GM18873 (cell line): ENCODE data around the gene PPP1R14C.

Source experiments
- ATAC-seq: cut with Tn5 transposase; IDR thresholded peaks from one replicate; pipeline ENCODE4 v1.9.1; 2021; ENCODE audit warnings: mild to moderate bottlenecking, moderate library complexity, moderate number of reproducible peaks; ENCODE audit not compliant: unreplicated experiment, low FRiP score

The PPP1R14C gene, protein sequence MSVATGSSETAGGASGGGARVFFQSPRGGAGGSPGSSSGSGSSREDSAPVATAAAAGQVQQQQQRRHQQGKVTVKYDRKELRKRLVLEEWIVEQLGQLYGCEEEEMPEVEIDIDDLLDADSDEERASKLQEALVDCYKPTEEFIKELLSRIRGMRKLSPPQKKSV

GRCh38 chr6:150142670-150143515 lies at the start of gene PPP1R14C:
PPP1R14C (plus strand) TSS chr6:150143044; CDS start chr6:150143193, 149 bp downstream.
- ATAC-seq, result no peak

DNA sequence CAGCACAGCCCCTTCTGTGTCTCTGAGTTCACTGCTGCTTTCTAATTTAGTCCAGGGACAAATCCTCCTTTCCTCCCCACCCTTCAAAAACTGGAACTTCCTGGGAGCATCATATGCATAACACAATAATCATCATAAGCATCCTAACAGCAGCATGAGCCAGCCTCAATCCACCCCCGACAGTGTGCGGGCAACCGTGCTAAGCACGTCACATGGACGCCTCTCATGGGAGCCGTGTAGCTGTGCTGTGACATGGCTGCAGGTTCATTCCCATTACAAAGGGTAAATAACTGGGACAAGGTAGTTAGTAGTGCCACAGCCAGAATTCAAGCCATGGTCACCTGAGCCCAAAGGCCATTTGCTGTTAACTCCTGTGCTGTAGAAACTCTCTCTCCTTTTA lies 49.4 kb upstream of the PPP1R14C start:
- no peak for ATAC-seq

DNA sequence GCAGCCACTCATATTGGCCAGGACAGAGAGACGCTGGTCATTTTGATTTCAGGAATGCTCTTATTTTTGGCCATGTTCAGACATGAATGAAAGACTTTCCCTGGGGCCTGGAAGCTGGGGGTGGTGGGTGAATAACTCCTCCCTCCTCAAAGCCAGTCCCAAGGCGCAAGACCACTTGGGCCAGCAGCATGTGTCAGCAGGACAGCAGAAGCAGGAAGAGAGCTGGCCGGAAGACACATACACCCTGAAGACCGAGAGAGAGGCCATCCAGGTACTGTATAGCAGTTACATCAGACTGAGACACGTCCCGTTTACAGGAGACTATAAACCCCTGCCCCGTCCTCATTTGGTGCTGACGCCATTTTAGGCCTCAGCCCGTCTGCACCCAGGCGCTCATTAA lies 44.7 kb upstream of the PPP1R14C start:
- no peak for ATAC-seq

GRCh38 chr6:150099546-150099945 lies 43.3 kb upstream of the PPP1R14C start:
- no peak for ATAC-seq

DNA sequence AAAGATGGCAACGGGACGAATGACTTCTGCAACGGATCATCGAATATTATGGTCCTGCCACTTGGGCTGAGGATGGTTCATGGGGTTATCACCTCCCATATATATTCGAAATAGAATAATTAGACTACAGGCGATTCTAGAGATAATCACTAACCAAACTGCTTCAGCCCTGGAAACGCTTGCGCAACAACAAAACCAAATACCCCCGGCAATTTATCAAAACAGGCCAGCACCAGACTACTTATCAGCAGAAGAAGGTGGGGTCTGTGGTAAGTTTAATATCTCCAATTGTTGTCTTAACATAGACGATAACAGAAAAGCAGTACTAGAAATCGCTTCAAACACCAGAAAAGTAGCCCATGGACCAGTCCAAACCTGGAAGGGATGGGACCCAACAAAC lies 42.9 kb upstream of the PPP1R14C start:
- no peak for ATAC-seq

DNA sequence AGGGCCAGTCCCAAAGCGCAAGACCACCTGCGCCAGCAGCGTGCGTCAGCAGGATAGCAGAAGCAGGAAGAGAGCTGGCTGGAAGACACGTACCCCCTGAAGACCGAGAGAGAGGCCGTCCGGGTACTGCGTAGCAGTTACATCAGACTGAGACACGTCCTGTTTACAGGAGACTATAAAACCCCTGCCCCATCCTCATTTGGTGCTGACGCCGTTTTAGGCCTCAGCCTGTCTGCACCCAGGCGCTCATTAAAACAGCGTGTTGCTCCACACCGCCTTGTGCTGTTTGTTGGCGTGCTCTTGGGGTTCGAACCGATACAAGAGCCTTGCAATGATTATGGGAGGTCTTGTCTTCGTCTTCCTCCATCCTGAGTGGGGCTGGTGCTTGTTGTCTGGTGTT lies 42.1 kb upstream of the PPP1R14C start:
- no peak for ATAC-seq

GRCh38 chr6:150102750-150103270 lies 40.0 kb upstream of the PPP1R14C start:
- no peak for ATAC-seq

- no peak for ATAC-seq
Measured at GRCh38 chr6:150112233-150112632, 30.6 kb upstream of the PPP1R14C start.

DNA sequence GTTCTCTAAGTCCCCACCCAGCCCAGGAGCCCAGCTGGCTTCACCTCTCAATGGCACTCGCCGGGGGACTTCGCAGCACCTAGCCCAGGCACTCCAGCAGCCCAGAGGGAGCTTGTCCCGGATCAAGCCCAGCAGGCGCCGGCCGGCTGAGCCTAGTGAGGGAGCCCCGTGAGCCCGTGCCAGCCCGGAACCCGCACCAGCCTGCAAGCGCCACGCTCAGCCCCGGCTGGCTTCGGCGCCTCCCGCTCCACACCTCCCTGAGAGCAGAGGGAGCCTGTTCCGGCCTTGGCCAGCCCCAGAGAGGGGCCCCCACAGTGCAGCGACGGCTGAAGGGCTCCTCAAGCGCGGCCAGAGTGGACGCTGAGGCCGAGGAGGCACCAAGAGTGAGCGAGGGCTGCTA lies 27.1 kb upstream of the PPP1R14C start:
- ATAC-seq, result no peak

GRCh38 chr6:150116200-150116800 lies 26.5 kb upstream of the PPP1R14C start:
- ATAC-seq, result no peak

DNA sequence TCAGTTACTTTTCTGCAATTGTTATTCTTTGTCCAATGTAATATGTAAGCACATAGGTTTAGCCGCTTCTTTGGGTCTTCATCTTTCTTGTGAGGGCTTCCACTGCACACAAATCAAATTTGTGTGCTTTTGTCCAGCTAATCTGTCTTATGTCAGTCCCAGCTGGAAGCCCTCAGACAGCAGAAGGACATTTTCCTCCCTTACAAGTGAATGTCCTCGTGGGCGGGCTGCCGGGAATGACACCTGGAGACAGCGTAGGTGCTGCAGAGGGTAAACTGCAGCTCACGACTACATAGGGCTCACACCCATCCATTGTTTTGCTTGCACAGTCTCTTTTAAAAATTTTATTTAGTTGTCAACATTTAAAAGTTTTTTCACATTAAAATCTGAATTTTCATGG lies 24.6 kb upstream of the PPP1R14C start:
- ATAC-seq, result no peak

DNA sequence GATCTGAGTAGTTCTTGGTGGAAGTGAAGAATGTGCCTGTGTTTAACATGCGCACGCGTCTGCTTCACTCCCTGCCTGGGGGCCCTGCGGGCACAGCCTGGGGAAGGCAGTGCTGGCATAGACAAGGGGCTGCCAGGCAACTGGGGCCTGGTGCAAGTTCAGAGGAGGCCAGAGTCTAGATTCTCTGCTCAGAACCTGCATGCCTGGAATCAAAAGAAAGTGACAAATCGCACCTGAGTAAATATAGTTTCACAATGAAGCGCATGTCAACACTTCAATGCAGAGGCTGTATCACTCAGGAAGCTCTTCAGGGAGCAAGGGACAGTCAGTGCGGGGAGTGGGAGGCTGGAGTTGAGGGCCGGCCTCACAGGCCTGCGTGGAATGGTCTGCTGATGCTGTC lies 24.2 kb upstream of the PPP1R14C start:
- no peak for ATAC-seq

DNA sequence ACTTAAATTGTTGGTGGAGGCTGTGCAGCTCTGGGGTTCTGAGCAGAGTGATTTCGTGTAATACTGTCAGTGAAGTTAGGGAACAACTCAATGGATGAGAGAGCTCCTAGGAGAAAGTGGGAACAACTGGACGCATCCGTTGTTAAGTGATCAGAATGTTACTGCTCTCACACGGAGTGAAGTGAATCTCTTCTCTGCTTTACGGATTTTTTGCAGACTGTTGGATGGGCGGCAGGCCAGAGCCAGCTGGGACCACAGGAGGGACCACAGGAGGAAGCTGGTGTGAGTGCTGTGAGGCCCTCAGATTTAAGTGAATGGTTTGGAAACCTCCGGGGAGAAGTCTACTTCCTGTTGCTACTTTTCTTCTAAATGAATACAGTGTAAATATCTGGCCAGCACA lies 23.7 kb upstream of the PPP1R14C start:
- no peak for ATAC-seq

GRCh38 chr6:150123645-150124044 lies 19.2 kb upstream of the PPP1R14C start:
- ATAC-seq, result no peak

DNA sequence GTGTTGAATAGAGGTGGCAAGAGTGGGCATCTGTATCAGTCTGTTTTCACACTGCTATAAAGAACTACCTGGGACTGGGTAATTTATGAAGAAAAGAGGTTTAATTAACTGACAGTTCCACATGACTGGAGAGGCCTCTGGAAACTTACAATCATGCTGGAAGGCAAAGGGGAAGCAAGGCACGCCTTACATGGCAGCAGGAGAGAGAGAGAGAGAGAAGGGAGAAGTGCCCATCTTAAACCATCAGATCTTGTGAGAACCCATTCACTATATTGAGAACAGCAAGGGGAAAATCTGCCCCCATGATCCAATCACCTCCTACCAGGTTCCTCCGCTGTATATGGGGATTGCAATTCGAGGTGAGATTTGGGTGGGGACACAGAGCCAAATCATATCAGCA lies 18.6 kb upstream of the PPP1R14C start:
- ATAC-seq, result no peak

DNA sequence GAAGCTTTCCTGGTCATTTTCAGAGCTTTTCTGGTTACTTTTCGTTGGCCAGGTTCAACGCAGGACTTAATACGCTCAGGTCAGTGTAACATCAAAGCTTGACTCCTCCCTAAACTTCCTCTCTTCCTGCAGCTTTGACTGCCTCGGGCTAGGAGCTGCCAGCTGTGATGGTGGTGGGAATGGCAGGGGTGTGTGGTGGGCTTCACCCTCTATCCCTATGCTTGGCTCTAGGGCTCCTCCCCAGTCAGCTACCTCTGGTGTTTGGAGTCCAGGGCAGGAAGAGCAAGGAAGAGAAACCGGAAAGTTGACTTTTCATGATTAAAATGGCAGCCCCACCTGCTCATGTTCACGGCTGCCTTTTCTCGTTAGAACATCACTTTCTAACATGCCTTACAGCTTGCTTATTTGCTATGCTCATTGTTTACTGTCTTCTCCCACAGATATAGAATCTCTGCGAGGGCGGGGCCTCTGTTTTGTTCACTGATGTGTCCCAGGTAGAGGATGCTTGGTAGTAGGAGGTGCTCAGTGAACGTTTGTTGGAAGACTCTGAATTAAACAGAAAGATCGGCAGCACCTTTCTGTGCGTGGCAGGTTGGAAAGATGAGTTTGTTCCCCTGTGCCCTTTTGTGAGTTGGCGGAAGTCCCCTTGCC lies 16.1 kb upstream of the PPP1R14C start:
- no peak for ATAC-seq

- ATAC-seq, result no peak
Measured at GRCh38 chr6:150128425-150128824, 14.4 kb upstream of the PPP1R14C start.

GRCh38 chr6:150129616-150130505 lies 13.0 kb upstream of the PPP1R14C start:
- ATAC-seq, result no peak

- ATAC-seq, result no peak
Measured at GRCh38 chr6:150133686-150134085, 9.2 kb upstream of the PPP1R14C start.
